GM18520 (cell line): ENCODE measurements around the gene ZNHIT3.

Experiments used
- ATAC-seq: cut with Tn5 transposase; IDR thresholded peaks from one replicate; pipeline ENCODE4 v1.9.1; 2021; ENCODE audit not compliant: unreplicated experiment

ZNHIT3 gene

DNA sequence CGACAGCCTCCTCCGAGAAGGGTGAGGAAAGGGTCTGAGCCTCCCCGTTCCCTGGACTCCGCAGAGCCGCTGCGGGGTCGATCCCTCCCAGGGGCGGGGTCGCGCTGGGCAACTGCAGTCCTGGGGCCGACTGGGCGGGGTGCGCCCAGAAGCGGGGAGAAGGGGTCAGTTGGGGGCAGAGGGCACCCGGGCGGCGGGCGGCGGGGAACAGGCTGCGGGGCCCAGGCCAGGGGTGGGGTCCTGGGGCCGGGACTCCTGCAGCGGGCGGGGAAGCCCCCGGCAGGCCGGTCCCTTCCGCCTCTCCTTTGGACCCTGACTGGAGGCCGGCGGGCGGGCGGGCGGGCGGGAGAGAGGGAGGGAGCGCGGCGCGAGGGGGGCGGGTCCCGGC lies 58.6 kb downstream of the ZNHIT3 start:
- peak; percentile 19 for ATAC-seq
